ENCODE data around the gene ARMC6.

Gene ARMC6

DNA sequence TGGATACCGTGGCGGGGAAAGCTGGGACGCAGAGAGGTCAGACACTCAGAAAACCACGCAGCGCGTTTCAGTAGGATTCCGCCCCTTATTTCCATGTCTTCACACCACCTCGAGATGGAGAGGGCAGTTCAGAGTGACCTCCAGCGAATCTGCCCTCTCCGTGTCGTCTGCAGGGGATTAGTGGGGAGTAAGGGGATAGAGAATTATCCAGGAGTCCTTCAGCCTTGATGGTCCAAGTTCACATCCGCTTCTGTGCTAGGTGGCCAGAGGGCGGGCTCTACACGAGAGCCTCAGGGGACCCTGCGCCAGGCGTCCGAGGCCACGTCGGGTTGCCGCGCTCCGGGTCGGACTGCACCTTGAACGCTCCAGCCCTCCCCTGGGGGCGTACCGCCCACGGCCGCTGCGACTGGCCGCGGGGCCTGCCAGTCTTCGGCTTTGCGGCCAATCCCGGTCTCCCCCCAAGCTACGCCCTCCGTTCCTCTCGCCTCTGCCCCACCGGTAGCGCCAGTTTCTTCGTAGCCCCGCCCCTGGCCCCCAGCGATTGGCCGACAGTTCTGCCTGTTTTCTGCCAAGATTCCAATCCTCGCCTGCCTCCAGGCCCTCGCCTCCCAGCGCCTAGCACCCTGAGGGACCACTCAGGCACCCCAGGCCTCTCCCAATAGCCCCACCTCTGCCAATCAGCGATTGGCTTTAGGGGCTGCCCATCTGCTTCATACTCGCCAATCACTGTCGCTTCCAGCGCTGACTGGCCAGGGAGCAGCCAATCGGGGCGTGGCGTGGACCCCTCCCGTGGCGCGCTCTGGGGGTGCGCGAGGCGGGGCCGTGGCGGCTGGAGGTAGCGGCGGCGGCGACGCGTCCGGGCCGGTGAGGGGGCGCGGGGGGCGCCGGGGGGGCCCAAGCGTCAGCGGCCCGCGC lies 30.0 kb downstream of the ARMC6 start, which contains the start of gene SLC25A42:
Gene SLC25A42 (plus strand): TSS at position 812 of the 915 bp plus-strand sequence. CDS start 32,131 bp downstream, outside the sequence.
- TF ChIP-seq TAF1 (IDR thresholded peaks at IDR 0.05; ENCODE audit: low read depth) (peak; percentile 57), FOXM1 (IDR thresholded peaks at IDR 0.05; ENCODE audit: borderline replicate concordance, low read depth) (no peak), YY1 (IDR thresholded peaks at IDR 0.05; ENCODE audit: low read depth) (no peak), EP300 (IDR thresholded peaks at IDR 0.05; ENCODE audit: borderline replicate concordance) (peak; percentile 42; the same call in 1 of the 2 replicates), NFIC (IDR thresholded peaks at IDR 0.05) (0 out of 2 replicates have a peak, but pooled peaks have one; percentile 28), USF1 (IDR thresholded peaks at IDR 0.05) (no peak), EGR1 (IDR thresholded peaks at IDR 0.05) (peak; percentile 80), CREB1 (IDR thresholded peaks at IDR 0.05; ENCODE audit: low read depth) (peak; percentile 42; the same call in 1 of the 2 replicates)
- TF ChIP-seq, protein P1, sequence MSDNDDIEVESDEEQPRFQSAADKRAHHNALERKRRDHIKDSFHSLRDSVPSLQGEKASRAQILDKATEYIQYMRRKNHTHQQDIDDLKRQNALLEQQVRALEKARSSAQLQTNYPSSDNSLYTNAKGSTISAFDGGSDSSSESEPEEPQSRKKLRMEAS (IDR thresholded peaks at IDR 0.05), result peak; percentile 59

DNA sequence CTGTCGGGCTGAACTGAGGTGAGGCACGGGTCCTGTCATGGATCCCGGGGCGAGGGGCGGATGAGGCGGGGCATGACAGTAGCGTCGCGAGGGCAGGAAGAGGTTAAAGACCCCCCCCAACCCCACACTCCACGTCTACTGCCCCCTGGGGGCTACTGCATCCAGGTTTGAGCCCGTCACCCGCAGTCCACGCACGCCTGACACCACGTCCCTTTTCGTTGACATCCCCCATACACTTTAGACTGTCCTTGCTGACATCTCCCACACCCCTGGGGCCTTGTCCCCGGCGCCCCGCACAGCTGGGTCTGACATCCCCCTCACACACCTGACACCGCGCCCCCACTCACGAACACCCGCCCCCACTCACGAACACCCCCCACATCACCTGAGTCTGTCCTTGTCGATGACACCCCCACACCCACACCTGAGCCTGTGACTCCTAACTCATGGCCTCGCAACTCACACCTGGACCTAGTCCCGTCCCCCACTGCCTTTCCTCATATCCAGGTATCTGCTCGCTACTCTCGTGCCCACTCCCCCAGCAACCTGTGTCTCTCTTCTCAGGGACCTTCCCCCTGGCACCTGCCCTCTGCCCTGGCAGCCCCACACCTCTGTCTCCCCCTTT lies 30.8 kb downstream of the ARMC6 start:
- no peak for TF ChIP-seq NFIC (IDR thresholded peaks at IDR 0.05)
- peak; percentile 98; the same call in 1 of the 2 replicates for TF ChIP-seq ZBTB7A (IDR thresholded peaks at IDR 0.05; ENCODE audit: low read depth)

GRCh38 chr19:19064811-19065745 lies 31.7 kb downstream of the ARMC6 start:
- TF ChIP-seq RAD21 (IDR thresholded peaks at IDR 0.05; ENCODE audit: low read depth), result no peak
- TF ChIP-seq, protein P1 (IDR thresholded peaks at IDR 0.05), result no peak

DNA sequence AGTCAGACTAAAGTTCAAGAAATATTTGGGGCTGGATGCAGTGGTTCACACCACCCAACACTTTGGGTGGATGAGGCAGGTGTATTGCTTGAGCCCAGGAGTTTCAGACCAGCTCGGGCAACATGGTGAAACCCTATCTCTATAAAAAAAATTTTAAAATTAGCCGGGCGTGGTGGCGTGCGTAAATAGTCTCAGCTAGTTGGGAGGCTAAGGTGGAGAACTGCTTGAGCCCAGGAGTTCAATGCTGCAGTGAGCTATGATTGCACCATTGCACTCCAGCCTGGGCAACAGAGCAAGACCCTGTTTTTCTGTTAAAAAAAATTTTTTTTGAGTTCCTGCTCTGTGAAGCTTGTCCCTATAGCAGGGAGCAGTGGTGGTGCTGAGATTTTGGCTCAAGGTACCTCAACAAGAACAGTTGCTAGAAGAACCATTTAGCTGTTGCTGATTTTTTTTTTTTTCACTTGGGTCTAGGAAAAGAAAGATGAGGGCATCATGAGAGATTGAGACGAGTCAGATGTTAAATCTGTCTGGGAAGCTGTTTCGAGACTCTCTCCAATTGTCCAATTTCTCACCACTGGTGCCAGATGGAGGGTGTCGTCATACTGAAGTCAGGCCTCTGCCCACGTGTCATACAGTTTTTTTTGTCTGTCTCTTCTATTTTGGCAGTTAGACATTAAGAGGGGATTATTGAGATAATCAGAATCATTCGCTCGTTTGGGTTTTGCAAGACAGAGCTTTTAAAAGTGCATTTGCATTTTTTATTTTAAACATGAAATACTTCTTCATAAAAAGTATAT lies 34.1 kb downstream of the ARMC6 start:
- no peak for TF ChIP-seq RAD21 (IDR thresholded peaks at IDR 0.05; ENCODE audit: low read depth)
- TF ChIP-seq EGR1 (IDR thresholded peaks at IDR 0.05), result no peak
- TF ChIP-seq CREB1 (IDR thresholded peaks at IDR 0.05; ENCODE audit: low read depth), result no peak
- TF ChIP-seq NFIC (IDR thresholded peaks at IDR 0.05), result no peak
- TF ChIP-seq ZBTB7A (IDR thresholded peaks at IDR 0.05; ENCODE audit: low read depth), result no peak
- TF ChIP-seq TEAD4 (IDR thresholded peaks at IDR 0.05), result no peak
- TF ChIP-seq TAF1 (IDR thresholded peaks at IDR 0.05; ENCODE audit: low read depth), result no peak
- TF ChIP-seq USF1 (IDR thresholded peaks at IDR 0.05), result no peak
- TF ChIP-seq TCF12 (IDR thresholded peaks at IDR 0.05; ENCODE audit: low read depth), result no peak
- no peak for TF ChIP-seq YY1 (IDR thresholded peaks at IDR 0.05; ENCODE audit: low read depth)

DNA sequence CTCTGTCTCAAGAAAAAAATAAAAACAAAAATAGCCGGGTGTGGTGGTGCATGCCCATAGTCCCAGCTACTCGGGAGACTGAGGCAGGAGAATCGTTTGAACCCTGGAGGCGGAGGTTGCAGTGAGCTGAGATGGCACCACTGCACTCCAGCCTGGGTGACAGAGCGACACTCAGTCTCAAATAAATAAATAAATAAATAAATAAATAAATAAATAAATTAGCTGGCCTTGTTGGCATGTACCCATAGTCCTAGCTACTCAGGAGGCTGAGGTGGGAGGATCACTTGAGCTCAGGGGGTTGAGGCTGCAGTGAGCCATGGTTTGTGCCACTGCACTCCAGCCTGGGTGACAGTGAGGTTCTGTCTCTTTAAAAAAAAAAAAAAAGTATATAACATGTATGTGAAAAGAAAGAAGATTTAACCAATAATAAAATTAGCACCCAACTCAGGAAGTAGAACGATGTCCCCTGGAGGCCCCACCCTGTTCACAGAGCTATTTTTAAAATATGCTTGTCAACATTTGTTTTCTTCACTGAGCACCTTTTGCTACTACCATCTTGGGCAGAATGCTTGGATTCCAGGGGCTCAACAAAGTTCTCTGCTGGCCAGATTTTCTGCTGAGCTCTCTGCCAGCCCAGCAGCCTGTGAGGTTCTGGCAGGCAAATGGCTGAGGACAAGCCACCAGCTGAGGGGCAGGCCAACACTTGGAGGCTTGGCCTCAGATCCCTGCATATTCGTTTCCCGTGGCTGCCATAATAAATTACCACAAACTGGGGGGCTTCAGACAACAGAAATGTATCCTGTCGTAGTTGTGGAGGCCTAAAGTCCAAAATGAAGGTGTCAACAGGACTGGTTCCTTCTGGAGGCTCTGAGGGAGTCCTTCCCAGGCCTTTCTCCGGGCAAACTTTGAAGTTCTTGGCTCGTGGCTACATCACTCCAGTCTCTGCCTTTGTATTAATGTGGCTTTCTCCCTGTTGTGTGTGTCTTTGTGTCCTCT lies 35.6 kb downstream of the ARMC6 start:
- TF ChIP-seq CEBPB (IDR thresholded peaks at IDR 0.05) (no peak), EP300 (IDR thresholded peaks at IDR 0.05; ENCODE audit: borderline replicate concordance) (no peak), ZBTB7A (IDR thresholded peaks at IDR 0.05; ENCODE audit: low read depth) (no peak)

GRCh38 chr19:19071897-19072296 lies 38.5 kb downstream of the ARMC6 start:
- TF ChIP-seq, protein P2, sequence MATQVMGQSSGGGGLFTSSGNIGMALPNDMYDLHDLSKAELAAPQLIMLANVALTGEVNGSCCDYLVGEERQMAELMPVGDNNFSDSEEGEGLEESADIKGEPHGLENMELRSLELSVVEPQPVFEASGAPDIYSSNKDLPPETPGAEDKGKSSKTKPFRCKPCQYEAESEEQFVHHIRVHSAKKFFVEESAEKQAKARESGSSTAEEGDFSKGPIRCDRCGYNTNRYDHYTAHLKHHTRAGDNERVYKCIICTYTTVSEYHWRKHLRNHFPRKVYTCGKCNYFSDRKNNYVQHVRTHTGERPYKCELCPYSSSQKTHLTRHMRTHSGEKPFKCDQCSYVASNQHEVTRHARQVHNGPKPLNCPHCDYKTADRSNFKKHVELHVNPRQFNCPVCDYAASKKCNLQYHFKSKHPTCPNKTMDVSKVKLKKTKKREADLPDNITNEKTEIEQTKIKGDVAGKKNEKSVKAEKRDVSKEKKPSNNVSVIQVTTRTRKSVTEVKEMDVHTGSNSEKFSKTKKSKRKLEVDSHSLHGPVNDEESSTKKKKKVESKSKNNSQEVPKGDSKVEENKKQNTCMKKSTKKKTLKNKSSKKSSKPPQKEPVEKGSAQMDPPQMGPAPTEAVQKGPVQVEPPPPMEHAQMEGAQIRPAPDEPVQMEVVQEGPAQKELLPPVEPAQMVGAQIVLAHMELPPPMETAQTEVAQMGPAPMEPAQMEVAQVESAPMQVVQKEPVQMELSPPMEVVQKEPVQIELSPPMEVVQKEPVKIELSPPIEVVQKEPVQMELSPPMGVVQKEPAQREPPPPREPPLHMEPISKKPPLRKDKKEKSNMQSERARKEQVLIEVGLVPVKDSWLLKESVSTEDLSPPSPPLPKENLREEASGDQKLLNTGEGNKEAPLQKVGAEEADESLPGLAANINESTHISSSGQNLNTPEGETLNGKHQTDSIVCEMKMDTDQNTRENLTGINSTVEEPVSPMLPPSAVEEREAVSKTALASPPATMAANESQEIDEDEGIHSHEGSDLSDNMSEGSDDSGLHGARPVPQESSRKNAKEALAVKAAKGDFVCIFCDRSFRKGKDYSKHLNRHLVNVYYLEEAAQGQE (IDR thresholded peaks at IDR 0.05; ENCODE audit: low read depth), result no peak
- no peak for TF ChIP-seq CEBPB (IDR thresholded peaks at IDR 0.05)
- TF ChIP-seq, protein P1 (IDR thresholded peaks at IDR 0.05), result no peak
- no peak for TF ChIP-seq RAD21 (IDR thresholded peaks at IDR 0.05; ENCODE audit: low read depth)
- TF ChIP-seq TEAD4 (IDR thresholded peaks at IDR 0.05), result no peak
- no peak for TF ChIP-seq EGR1 (IDR thresholded peaks at IDR 0.05)
- no peak for TF ChIP-seq FOXM1 (IDR thresholded peaks at IDR 0.05; ENCODE audit: borderline replicate concordance, low read depth)
- TF ChIP-seq TAF1 (IDR thresholded peaks at IDR 0.05; ENCODE audit: low read depth), result no peak
- no peak for TF ChIP-seq EP300 (IDR thresholded peaks at IDR 0.05; ENCODE audit: borderline replicate concordance)
- TF ChIP-seq TCF12 (IDR thresholded peaks at IDR 0.05; ENCODE audit: low read depth), result no peak
- TF ChIP-seq ZBTB7A (IDR thresholded peaks at IDR 0.05; ENCODE audit: low read depth), result no peak
- no peak for TF ChIP-seq CREB1 (IDR thresholded peaks at IDR 0.05; ENCODE audit: low read depth)
- TF ChIP-seq YY1 (IDR thresholded peaks at IDR 0.05; ENCODE audit: low read depth), result no peak
- TF ChIP-seq USF1 (IDR thresholded peaks at IDR 0.05), result no peak
- no peak for TF ChIP-seq NFIC (IDR thresholded peaks at IDR 0.05)
